Brain microvascular endothelial cell (primary cell): Measurements from ENCODE around the gene HRCT1.
"Not testable (repeated sequence)": the region's sequence is repeated elsewhere in the genome, so short reads cannot be mapped to it uniquely, and the experiment has no call there.

Experiments used
- DNase-seq: peaks from one replicate; pipeline ENCODE4 v3.0.0-alpha.2; 2020
- H3K27ac ChIP-seq: fragments of 250-450 bp; sonication (Bioruptor Pico); 2 replicates; pipeline ENCODE4 v1.5.1; 2020; ENCODE audit warnings: mild to moderate bottlenecking, moderate library complexity
- H3K27me3 ChIP-seq: fragments of 250-450 bp; sonication (Bioruptor Pico); replicated peaks from 2 replicates; pipeline ENCODE4 v1.5.1; 2020; ENCODE audit warnings: mild to moderate bottlenecking
- H3K36me3 ChIP-seq: fragments of 250-450 bp; sonication (Bioruptor Pico); replicated peaks from 2 replicates; pipeline ENCODE4 v1.5.1; 2020; ENCODE audit warnings: mild to moderate bottlenecking
- H3K4me3 ChIP-seq: 2 replicates; pipeline ENCODE4 v1.5.1; 2011; ENCODE audit warnings: low read depth, mild to moderate bottlenecking, control low read depth, low read length, moderate library complexity
- in situ Hi-C: cut with HindIII; loops from 2 replicates; pipeline ENCODE4 v1.10.0; 2017; ENCODE audit warnings: low sequenced_read_pairs, low pct_ligation_motif_present
- TF ChIP-seq, protein P1 (sequence below): IDR thresholded peaks from 2 replicates; pipeline ENCODE4 v1.5.1; 2011; ENCODE audit warnings: low read depth, mild to moderate bottlenecking, moderate library complexity, low read length, control low read depth, inconsistent platforms; ENCODE audit errors: missing control alignments

HRCT1 gene

DNA sequence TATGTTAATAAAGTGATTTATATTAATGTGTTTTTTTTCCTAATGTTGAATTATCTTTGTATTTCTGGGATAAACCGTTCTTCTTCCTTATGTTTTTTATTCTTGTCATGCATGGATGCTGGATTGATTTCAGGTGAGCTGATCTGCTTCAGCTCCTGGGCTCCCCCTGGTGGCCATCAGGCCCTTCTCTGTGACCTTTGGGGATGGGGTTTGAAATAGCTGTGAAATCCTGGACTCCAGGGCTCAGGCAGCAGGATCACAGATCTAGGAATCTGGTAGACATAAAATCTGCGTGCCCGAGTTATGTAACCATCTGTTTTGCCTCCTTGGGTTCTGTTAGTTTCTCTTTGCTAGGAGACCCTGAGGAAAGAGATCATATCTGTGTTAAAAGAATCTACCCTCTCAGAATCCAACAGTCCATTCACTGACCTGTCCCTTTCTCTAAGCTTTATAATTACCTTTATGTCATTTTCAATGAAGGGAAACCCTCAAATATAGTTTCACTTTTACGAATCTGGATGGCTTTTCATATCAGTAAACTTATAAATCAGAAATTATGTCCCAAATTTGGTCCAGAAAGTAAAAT lies 23.6 kb upstream of the HRCT1 start:
- Histone ChIP-seq H3K36me3 (no peaks in the 10 kb centered on the region), H3K27ac (no peak overlapping the region), H3K4me3 (no peak overlapping the region), H3K27me3 (no peaks in the 10 kb centered on the region)
- TF ChIP-seq, protein P1, sequence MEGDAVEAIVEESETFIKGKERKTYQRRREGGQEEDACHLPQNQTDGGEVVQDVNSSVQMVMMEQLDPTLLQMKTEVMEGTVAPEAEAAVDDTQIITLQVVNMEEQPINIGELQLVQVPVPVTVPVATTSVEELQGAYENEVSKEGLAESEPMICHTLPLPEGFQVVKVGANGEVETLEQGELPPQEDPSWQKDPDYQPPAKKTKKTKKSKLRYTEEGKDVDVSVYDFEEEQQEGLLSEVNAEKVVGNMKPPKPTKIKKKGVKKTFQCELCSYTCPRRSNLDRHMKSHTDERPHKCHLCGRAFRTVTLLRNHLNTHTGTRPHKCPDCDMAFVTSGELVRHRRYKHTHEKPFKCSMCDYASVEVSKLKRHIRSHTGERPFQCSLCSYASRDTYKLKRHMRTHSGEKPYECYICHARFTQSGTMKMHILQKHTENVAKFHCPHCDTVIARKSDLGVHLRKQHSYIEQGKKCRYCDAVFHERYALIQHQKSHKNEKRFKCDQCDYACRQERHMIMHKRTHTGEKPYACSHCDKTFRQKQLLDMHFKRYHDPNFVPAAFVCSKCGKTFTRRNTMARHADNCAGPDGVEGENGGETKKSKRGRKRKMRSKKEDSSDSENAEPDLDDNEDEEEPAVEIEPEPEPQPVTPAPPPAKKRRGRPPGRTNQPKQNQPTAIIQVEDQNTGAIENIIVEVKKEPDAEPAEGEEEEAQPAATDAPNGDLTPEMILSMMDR: peak; percentile 100
- in situ Hi-C loops: no loop called here
- peak; percentile 61 for DNase-seq

DNA sequence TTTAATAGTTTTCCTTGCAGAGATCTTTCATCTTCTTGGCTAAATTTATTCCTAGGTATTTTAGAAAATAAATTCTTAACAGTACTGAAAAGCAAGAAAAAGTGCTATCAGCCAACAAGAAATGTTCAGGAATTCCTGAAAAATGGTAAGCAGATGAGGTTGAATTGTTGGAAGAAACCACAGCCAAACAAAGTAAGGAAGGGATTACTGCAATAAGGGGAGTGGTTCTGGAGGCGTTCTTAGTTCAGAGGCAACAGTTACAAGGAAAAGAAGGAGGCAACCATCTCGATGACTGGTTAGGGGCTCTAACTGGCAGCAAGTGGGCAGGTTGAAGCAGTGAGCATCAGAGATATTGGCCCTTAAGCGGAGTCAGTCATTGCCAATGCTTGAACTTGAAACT lies 23.0 kb upstream of the HRCT1 start:
- TF ChIP-seq, protein P1: no peak
- H3K4me3 ChIP-seq: no peak overlapping the region
- H3K36me3 ChIP-seq: no peaks in the 10 kb centered on the region
- no peaks in the 10 kb centered on the region for H3K27me3 ChIP-seq
- in situ Hi-C loops: no loop called here
- H3K27ac ChIP-seq: no peak overlapping the region
- no peak for DNase-seq

DNA sequence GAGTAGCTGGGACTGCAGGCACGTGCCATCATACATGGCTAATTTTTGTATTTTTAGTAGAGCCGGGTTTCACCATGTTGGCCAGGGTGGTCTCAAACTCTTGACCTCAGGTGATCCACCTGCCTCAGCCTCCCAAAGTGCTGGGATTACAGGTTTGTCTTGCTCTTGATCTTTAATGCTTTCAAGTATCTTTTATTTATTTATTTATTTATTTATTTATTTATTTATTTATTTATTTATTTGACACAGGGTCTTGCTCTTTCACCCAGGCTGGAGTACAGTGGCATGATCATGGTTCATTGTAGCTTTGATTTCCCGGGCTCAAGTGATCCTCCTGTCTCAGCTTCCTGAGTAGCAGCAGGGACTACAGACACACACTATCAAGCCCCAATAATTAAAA lies 21.1 kb upstream of the HRCT1 start:
- in situ Hi-C loops, H3K4me3 ChIP-seq, H3K27me3 ChIP-seq, H3K36me3 ChIP-seq, H3K27ac ChIP-seq, DNase-seq: not testable (repeated sequence)

DNA sequence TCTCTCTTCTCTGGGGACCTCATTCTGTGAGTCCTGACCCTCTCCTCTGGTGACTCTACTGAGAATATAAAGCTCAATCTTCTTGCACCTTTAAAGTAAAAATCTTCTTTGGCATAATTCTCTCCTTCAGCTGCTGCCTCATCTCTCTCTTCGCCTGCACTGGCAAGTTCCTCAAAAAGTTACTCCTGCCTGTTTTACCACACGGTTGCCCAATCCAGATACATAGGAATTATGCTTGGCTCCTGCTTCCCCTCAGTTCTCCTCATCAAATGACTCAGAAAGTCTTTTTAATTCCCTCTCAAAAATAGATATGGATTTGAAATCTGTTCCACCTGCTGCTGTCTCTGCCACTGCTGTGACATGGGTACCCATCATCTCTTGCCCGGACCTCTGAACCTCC lies 14.4 kb upstream of the HRCT1 start:
- TF ChIP-seq, protein P1: no peak
- Histone ChIP-seq H3K27me3 (peaks cover 2% of the 10 kb centered on the region), H3K36me3 (no peaks in the 10 kb centered on the region), H3K4me3 (no peak overlapping the region), H3K27ac (no peak overlapping the region)
- DNase-seq: no peak
- in situ Hi-C loops: no loop called here

DNA sequence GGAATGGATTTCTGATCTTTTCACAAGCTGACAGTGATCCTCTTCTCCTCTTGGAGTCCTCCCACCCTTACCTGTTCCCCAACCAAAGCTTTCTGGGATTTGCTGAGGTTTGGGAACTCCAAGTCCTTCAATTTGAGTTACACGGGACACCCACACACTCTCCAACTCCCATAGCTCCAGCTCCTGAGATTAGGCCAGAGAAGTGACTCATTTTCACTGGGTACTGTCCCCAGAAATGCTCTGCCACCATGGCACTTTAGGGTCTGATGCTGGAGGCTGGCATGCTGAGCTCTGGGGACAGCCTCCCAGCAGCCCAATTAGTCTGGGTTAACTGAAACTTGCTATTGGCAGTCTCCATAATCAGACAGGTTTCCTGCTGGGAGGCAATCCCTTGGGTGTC lies 14.0 kb upstream of the HRCT1 start:
- no peak overlapping the region for H3K27ac ChIP-seq
- TF ChIP-seq, protein P1: no peak
- no peaks in the 10 kb centered on the region for H3K36me3 ChIP-seq
- no peak for DNase-seq
- H3K27me3 ChIP-seq: peaks cover 2% of the 10 kb centered on the region
- in situ Hi-C loops: no loop called here
- no peak overlapping the region for H3K4me3 ChIP-seq

DNA sequence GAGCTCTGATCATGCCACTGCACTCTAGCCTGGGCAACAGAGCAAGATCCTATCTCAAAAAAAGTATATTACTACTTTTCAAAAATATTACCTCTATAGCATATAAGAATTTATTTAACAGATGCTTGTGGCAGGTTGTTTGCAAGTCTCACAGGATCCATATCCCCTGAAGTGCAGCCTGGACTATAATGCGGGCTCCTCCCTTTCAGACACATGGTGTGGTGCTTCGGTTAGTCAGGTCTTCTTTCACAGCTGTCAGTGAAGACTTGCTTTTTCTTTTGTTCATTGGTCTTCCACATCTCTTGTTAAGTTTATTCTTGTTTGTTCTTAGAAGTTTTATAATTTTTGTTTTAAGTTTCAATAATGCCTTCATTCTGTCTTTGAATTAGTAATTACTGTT lies 9.4 kb upstream of the HRCT1 start:
- in situ Hi-C loops: no loop called here
- H3K36me3 ChIP-seq: no peaks in the 10 kb centered on the region
- TF ChIP-seq, protein P1: no peak
- H3K27ac ChIP-seq: no peak overlapping the region
- H3K4me3 ChIP-seq: no peak overlapping the region
- DNase-seq: no peak
- peaks cover 2% of the 10 kb centered on the region for H3K27me3 ChIP-seq

DNA sequence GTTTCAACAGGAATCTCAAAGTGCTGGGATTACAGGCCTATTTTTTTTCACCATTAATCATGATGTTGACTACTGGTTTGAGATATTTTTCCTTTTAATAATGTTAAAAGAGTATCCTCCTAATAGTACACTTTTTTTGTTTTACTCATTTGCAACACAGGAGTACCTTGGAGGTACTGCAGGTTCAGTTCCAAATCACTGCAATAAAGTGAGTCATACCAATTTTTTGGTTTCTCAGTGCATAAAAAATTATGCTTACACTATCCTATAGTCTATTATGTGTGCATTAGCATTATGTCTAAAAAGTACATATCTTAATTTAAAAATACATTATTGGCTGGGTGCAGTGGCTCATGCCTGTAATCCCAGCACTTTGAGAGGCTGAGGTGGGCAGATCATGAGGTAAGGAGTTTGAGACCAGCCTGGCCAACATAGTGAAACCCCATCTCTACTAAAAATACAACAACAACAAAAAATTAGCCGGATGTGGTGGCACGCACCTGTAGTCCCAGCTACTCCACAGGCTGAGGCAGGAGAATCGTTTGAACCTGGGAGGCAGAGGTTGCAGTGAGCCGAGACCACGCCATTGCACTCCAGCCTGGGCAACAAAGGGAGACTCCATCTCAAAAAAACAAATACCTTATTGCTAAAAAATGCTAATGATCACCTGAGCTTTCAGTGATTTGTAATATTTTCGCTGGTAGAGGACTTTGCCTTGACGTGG lies 8.5 kb upstream of the HRCT1 start:
- H3K27ac ChIP-seq, H3K27me3 ChIP-seq, DNase-seq, H3K36me3 ChIP-seq, in situ Hi-C loops, H3K4me3 ChIP-seq: not testable (repeated sequence)
